ENCODE measurements around the gene KCNJ3. TPM values are rescaled to one million over a fixed set of nuclear protein-coding genes. Genes with fewer than 3 reads are reported as not detected.

KCNJ3 gene
- total RNA-seq, 1 experiment from 2014 or later: not detected

DNA sequence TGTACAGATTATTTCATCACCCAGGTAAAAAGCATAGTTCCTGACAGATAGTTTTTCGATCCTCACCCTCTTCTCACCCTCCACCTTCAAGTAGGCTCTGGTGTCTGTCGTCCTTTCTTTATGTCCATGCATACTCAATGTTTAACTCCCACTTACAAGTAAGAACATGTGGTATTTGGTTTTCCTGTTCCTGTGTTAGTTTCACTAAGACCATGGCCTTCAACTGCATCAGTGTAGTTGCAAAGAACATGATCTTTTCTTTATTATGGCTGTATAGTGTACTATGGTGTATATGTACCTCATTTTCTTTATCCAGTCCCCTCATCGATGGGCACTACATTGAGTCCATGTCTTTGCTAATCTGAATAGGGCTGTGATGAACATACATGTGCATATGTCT is 184.2 kb downstream of the KCNJ3 start:
- BruUV-seq (replicated peaks): no TSS peak
- ChIA-PET POLR2A (ENCODE audit: low non-redundant PET) (no interaction called here), CTCF (no interaction called here)
- TF ChIP-seq, protein P1, sequence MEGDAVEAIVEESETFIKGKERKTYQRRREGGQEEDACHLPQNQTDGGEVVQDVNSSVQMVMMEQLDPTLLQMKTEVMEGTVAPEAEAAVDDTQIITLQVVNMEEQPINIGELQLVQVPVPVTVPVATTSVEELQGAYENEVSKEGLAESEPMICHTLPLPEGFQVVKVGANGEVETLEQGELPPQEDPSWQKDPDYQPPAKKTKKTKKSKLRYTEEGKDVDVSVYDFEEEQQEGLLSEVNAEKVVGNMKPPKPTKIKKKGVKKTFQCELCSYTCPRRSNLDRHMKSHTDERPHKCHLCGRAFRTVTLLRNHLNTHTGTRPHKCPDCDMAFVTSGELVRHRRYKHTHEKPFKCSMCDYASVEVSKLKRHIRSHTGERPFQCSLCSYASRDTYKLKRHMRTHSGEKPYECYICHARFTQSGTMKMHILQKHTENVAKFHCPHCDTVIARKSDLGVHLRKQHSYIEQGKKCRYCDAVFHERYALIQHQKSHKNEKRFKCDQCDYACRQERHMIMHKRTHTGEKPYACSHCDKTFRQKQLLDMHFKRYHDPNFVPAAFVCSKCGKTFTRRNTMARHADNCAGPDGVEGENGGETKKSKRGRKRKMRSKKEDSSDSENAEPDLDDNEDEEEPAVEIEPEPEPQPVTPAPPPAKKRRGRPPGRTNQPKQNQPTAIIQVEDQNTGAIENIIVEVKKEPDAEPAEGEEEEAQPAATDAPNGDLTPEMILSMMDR (conservative IDR thresholded peaks at IDR 0.05; ENCODE audit: low read depth, low read length): no peak
- no peak for TF ChIP-seq EZH2 (IDR thresholded peaks at IDR 0.05; ENCODE audit: borderline replicate concordance, low read depth, low read length, poor library complexity, severe bottlenecking)
- H3K4me1 ChIP-seq (ENCODE audit: insufficient read depth, low read length, poor library complexity, severe bottlenecking): no peaks in the 10 kb centered on the region
- H3K4me3 ChIP-seq (ENCODE audit: low read depth, low read length, poor library complexity, severe bottlenecking): no peak overlapping the region
- H3K9me3 ChIP-seq (ENCODE audit: low read depth, low read length, poor library complexity, severe bottlenecking): no peaks in the 10 kb centered on the region
- H3K27me3 ChIP-seq (replicated peaks; ENCODE audit: insufficient read depth, low read depth, low read length, poor library complexity): no peaks in the 10 kb centered on the region
- no peak overlapping the region for H3K27ac ChIP-seq (ENCODE audit: low read depth, low read length, poor library complexity, severe bottlenecking)
- no peaks in the 10 kb centered on the region for H3K36me3 ChIP-seq (ENCODE audit: insufficient read depth, low read length, poor library complexity, severe bottlenecking)
- DNase-seq (ENCODE audit: low spot score): no peak
- intact Hi-C loops (cut with micrococcal nuclease; ENCODE audit: unreplicated experiment): no loop called here

DNA sequence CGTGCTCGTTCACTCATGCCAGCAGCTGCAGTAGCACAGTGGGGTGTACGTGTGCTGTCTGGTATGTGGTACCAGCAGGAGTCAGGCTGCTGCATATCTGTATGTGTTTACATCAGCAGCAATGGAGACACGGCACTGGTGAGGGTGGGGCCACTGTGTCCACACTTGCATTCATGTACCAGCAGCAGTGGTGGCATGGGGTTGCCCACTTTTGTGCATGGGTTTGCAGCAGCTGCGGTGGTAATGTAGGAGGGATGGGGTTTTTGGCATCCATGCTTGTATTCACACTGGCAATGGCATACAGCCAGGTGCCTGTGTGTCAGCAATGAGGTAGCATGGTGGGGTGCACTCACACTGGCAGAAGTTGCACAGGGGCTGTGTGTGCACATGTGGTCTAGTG is 187.8 kb downstream of the KCNJ3 start:
- no peak overlapping the region for H3K27ac ChIP-seq (ENCODE audit: low read depth, low read length, poor library complexity, severe bottlenecking)
- no TSS peak for BruUV-seq (replicated peaks)
- H3K9me3 ChIP-seq (ENCODE audit: low read depth, low read length, poor library complexity, severe bottlenecking): no peaks in the 10 kb centered on the region
- H3K4me1 ChIP-seq (ENCODE audit: insufficient read depth, low read length, poor library complexity, severe bottlenecking): no peaks in the 10 kb centered on the region
- no peaks in the 10 kb centered on the region for H3K36me3 ChIP-seq (ENCODE audit: insufficient read depth, low read length, poor library complexity, severe bottlenecking)
- CTCF ChIA-PET: no interaction called here
- no peaks in the 10 kb centered on the region for H3K27me3 ChIP-seq (replicated peaks; ENCODE audit: insufficient read depth, low read depth, low read length, poor library complexity)
- no peak for TF ChIP-seq EZH2 (IDR thresholded peaks at IDR 0.05; ENCODE audit: borderline replicate concordance, low read depth, low read length, poor library complexity, severe bottlenecking)
- TF ChIP-seq, protein P1 (conservative IDR thresholded peaks at IDR 0.05; ENCODE audit: low read depth, low read length): no peak
- H3K4me3 ChIP-seq (ENCODE audit: low read depth, low read length, poor library complexity, severe bottlenecking): no peak overlapping the region
- POLR2A ChIA-PET (ENCODE audit: low non-redundant PET): no interaction called here
- intact Hi-C loops (cut with micrococcal nuclease; ENCODE audit: unreplicated experiment): no loop called here
- DNase-seq (ENCODE audit: low spot score): no peak

DNA sequence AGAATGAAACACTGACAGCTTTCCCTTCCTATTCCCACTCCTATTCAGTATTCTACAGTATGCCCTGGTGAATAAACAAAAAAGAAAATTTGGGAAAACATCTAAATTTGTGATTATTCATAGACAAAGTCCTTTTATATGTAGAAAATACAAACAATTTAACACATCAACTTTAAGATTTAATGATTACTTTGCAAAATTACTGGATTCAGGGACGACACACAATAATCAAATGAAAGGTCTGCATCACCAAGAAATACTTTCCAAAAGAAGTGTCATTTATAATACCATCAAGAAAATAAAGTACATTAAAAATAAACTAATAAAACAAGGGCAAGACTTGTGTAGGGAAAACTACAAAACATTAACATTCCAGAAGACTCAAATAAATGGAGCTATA is 199.8 kb downstream of the KCNJ3 start:
- no TSS peak for BruUV-seq (replicated peaks)
- CTCF ChIA-PET: no interaction called here
- DNase-seq (ENCODE audit: low spot score): no peak

More for the DNA sequence above, 199.8 kb downstream of the KCNJ3 start:
- H3K36me3 ChIP-seq (ENCODE audit: insufficient read depth, low read length, poor library complexity, severe bottlenecking): no peaks in the 10 kb centered on the region
- no peaks in the 10 kb centered on the region for H3K4me1 ChIP-seq (ENCODE audit: insufficient read depth, low read length, poor library complexity, severe bottlenecking)
- POLR2A ChIA-PET (ENCODE audit: low non-redundant PET): no interaction called here
- H3K9me3 ChIP-seq (ENCODE audit: low read depth, low read length, poor library complexity, severe bottlenecking): no peaks in the 10 kb centered on the region
- H3K4me3 ChIP-seq (ENCODE audit: low read depth, low read length, poor library complexity, severe bottlenecking): no peak overlapping the region
- intact Hi-C loops (cut with micrococcal nuclease; ENCODE audit: unreplicated experiment): no loop called here
- no peak overlapping the region for H3K27ac ChIP-seq (ENCODE audit: low read depth, low read length, poor library complexity, severe bottlenecking)
- no peaks in the 10 kb centered on the region for H3K27me3 ChIP-seq (replicated peaks; ENCODE audit: insufficient read depth, low read depth, low read length, poor library complexity)
- TF ChIP-seq EZH2 (IDR thresholded peaks at IDR 0.05; ENCODE audit: borderline replicate concordance, low read depth, low read length, poor library complexity, severe bottlenecking): no peak
- TF ChIP-seq, protein P1 (conservative IDR thresholded peaks at IDR 0.05; ENCODE audit: low read depth, low read length): no peak

Measured in A673 (cell line).